Measurements from ENCODE around the gene SORCS2.

DNA sequence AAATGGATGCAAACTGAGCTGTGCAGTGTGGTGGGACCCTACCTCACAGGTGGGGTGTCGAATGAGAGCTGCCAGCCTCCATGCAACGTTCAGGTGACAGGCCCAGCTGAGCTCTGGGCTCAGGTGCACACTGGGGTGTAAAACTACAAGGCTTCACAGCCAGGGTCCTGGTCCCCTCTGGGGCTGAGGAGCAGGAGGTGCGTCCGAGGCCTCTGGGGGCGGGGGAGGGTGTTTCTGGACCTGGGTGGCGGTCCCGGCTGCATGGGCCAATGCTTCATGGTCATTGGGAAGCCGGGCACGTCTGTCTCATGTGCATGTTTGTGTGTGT is 26.5 kb upstream of the SORCS2 start:
- no peak for TF ChIP-seq EZH2 (IDR thresholded peaks at IDR 0.05; ENCODE audit: borderline replicate concordance, low read depth, low read length, severe bottlenecking)
- TF ChIP-seq CTCF (IDR thresholded peaks at IDR 0.05; ENCODE audit: borderline replicate concordance, extremely low read depth, low read length, poor library complexity, severe bottlenecking) = no peak
